HG02678 (cell line): ENCODE measurements around the gene CBX3.
"Not testable (repeated sequence)": the region's sequence is repeated elsewhere in the genome, so short reads cannot be mapped to it uniquely, and the experiment has no call there.

Experiments
- ATAC-seq: cut with Tn5 transposase; IDR thresholded peaks from one replicate; pipeline ENCODE4 v1.9.1; 2021; ENCODE audit warnings: mild to moderate bottlenecking, moderate library complexity; ENCODE audit not compliant: unreplicated experiment

The CBX3 gene

DNA sequence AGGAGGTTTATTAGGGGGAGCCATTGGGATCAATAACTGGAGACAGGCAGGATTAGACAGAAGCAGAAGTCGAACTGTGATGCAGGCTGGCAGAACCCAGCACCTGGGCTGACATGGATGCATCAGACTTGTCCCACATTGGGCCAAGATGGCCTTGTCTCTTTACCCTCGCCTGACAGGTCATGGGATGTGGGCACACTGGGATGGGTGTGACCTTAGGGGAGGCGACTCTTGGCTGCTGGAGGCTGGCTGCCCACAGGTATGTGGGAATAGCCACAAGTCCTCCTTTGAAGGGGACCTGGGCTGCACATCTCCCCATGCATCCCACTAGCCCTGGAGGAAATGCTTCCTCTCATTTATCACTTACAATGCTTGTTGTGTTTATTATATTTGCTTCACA, 32.3 kb upstream of the CBX3 start:
- no peak for ATAC-seq

GRCh38 chr7:26170663-26171062, 30.9 kb upstream of the CBX3 start:
- ATAC-seq = no peak

GRCh38 chr7:26171601-26172000, 29.9 kb upstream of the CBX3 start:
- ATAC-seq = no peak

DNA sequence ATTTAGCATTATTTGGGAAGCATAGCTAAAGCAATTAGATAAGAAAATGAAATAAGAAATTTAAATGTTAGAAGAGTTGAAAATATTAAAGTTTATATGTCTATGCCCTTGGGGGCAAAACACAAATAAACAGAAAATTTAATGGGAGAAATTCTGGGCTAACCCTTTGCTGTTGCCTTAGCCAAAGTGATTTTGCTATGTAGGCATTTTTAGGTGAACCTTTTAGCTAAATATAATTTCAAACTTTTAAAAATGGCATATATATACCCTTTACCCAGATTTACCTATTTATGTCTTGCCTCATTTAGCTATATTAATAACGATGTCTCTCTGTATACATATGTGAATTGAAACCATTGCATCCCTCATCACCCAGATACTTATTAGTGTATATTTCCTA, 29.5 kb upstream of the CBX3 start:
- no peak for ATAC-seq

- ATAC-seq = not testable (repeated sequence)
These were observed 25.6 kb upstream of the CBX3 start for GRCh38 chr7:26175903-26176302.

GRCh38 chr7:26176696-26177095, 24.8 kb upstream of the CBX3 start:
- not testable (repeated sequence) for ATAC-seq

DNA sequence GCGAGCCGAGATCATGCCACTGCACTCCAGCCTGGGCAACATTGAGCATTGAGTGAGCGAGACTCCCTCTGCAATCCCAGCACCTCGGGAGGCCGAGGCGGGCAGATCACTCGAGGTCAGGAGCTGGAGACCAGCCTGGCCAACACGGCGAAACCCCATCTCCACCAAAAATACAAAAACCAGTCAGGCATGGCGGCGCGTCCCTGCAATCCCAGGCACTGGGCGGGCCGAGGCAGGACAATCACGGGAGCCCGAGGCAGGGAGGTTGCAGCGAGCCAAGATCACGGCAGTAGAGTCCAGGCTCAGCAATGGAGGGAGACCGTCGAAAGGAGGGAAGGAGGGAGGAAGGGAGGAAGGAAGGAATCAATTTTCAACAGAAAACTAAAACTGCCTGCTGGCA, 24.3 kb upstream of the CBX3 start:
- ATAC-seq = not testable (repeated sequence)

GRCh38 chr7:26178272-26178960, 23.1 kb upstream of the CBX3 start:
- no peak for ATAC-seq

DNA sequence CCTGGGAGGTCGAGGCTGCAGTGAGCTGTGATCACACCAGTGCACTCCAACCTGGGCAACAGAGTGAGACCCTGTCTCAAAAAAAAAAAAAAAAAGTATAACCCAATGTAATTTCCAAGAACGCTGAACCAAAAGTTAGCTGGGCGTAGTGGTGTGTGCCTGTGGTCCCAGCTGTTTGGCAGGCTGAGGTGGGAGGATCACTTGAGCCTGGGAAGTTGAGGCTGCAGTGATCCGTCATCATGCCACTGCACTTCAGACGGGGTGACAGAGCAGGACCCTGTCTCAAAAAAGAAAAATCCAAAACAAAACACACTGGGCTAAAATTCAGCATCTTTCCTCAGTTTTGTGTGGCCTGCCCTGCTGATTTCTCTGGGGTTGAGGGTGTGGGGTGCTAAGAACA, 22.1 kb upstream of the CBX3 start:
- no peak for ATAC-seq

GRCh38 chr7:26179826-26180497, 21.6 kb upstream of the CBX3 start:
- ATAC-seq = no peak

- ATAC-seq = no peak
These were observed 20.8 kb upstream of the CBX3 start for GRCh38 chr7:26180792-26181198.

DNA sequence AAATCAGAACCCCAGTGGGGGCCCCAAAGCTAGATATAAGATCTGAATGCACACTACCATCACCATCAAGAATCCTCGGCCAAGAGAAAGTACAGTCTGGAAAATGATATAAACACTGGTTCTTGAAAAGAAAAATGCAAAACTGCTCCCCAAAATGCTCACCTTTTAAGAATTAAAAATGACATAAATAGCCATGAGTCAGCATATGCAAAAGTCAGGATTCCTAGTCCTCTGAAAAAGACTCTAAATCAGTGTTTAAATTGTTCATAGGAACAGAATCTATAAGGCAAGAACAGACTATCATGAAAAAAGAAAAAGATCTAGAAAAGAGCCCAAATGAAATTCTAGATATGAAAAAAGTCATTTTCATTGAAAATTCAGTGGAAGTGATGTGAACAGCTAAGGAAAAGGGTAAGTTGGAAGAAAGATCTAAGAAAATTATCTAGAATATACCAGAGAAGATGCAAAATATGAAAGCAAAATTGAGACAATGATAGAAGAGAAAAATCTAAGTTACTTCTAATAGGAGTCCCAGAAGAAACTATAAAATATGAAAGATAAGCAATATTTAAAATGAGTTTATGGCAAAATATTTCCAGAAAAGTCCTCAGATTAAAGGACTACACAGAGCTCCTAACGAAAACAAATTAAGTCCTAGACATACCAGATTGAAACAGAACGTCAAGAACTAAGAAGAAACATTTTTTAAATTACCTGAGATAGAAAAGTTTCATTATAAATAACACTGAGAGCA, 19.9 kb upstream of the CBX3 start:
- ATAC-seq = no peak

DNA sequence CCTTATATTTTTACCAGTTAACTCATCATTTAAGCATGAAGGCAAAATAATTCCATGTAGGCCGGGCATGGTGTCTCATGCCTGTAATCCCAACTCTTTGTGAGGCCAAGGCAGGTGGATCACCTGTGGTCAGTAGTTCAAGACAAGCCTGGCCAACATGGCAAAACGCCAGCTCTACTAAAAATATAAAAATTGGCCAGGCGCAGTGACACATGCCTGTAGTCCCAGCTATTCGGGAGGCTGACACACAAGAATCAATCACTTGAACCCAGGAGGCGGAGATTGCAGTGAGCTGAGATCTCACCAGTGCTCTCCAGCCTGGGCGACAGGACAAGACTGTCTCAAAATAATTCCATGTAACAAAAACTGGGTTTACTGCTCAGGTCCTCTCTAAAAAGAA, 19.3 kb upstream of the CBX3 start:
- no peak for ATAC-seq

GRCh38 chr7:26182706-26183105, 18.8 kb upstream of the CBX3 start:
- ATAC-seq = no peak

DNA sequence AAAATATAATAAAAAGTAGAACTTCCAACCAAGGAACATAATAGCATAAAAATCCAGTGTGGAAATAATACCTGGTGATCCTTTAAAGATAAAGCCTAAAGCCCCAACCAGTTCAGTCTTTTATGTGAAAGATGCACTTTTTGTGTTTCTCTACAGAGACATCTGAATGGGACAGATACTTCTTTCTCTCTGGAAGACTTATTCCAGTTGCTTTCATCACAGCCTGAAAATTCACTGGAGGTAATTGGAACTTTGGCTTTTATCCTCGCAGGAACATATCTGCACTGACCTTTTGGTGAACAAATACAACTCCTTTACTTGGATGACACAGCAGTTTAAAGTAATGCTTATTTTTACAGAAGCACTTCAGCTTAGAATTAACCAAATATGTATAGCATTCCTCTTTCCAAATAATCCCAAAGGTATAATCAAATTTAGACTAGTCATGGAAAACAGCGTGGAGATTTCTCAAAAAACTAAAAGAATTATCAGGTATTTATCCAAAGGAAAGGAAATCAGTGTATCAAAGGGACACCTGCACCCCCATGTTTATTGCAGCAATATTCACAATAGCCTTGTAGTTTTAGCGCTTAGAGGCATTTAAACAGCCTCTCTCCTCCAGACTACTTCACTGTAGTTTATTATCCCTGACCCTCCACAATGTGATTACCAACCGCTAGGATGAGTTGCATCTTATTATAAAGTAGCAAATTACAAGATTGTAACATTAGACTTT, 17.8 kb upstream of the CBX3 start:
- no peak for ATAC-seq

DNA sequence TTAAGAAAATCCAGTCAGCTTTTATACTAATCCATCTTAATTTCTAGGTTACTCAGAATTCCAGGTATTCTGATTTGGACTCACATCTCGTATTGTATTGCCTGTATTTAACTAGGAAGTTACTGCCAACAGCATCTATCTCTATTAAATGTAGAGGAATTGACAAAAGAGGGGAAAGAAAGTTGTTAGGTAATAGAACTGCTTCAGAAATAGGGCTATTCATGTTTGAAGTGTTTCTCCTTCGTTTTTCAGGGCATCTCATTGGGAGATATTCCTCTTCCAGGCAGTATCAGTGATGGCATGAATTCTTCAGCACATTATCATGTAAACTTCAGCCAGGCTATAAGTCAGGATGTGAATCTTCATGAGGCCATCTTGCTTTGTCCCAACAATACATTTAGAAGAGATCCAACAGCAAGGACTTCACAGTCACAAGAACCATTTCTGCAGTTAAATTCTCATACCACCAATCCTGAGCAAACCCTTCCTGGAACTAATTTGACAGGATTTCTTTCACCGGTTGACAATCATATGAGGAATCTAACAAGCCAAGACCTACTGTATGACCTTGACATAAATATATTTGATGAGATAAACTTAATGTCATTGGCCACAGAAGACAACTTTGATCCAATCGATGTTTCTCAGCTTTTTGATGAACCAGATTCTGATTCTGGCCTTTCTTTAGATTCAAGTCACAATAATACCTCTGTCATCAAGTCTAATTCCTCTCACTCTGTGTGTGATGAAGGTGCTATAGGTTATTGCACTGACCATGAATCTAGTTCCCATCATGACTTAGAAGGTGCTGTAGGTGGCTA, 17.1 kb upstream of the CBX3 start:
- not testable (repeated sequence) for ATAC-seq

DNA sequence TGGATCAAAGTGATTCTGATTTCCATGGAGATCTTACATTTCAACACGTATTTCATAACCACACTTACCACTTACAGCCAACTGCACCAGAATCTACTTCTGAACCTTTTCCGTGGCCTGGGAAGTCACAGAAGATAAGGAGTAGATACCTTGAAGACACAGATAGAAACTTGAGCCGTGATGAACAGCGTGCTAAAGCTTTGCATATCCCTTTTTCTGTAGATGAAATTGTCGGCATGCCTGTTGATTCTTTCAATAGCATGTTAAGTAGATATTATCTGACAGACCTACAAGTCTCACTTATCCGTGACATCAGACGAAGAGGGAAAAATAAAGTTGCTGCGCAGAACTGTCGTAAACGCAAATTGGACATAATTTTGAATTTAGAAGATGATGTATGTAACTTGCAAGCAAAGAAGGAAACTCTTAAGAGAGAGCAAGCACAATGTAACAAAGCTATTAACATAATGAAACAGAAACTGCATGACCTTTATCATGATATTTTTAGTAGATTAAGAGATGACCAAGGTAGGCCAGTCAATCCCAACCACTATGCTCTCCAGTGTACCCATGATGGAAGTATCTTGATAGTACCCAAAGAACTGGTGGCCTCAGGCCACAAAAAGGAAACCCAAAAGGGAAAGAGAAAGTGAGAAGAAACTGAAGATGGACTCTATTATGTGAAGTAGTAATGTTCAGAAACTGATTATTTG, 16.3 kb upstream of the CBX3 start:
- no peak for ATAC-seq

GRCh38 chr7:26185844-26186180, 15.7 kb upstream of the CBX3 start:
- ATAC-seq = no peak

GRCh38 chr7:26186364-26187311, 14.9 kb upstream of the CBX3 start:
- ATAC-seq = no peak
